Measurements from ENCODE around the gene P3H4. TPM values are rescaled to one million over a fixed set of nuclear protein-coding genes. Genes with fewer than 3 reads are reported as not detected.
"Not testable (repeated sequence)": the region's sequence is repeated elsewhere in the genome, so short reads cannot be mapped to it uniquely, and the experiment has no call there.

Gene P3H4
- total and polyA plus RNA-seq, 2 experiments from 2014 or later, result 118 to 138 TPM

DNA sequence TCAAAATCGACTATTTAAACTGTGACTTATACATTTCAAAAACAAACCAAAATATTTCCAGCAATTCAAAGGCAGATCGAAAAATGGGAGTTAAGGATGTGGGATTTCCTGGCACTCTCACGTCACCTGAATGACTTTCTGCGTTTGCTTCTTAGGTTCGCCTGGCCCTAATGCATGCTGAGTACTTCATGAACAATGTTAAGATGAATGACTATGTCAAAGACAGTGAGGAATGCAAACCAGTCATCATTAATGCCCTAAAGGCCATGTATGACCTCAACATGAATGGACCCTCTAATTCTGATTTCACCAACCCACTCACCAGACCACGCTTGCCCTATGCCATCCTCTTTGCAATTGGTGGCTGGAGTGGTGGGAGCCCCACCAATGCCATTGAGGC is 33.2 kb upstream of the P3H4 start:
- Histone ChIP-seq H3K36me3 (no peaks in the 10 kb centered on the region), H3K27me3 (no peaks in the 10 kb centered on the region), H3K27ac (no peak overlapping the region), H3K4me3 (no peak overlapping the region), H3K9me3 (ENCODE audit: low read depth) (no peaks in the 10 kb centered on the region), H3K4me1 (ENCODE audit: low read depth) (no peaks in the 10 kb centered on the region)
- TF ChIP-seq CTCF (IDR thresholded peaks at IDR 0.05; ENCODE audit: low read depth, low read length), result no peak
- no peak for DNase-seq (ENCODE audit: low read depth in 1 of 2, low spot score in 1 of 2)

- DNase-seq (ENCODE audit: low read depth in 1 of 2, low spot score in 1 of 2), result not testable (repeated sequence)
These were observed 29.0 kb upstream of the P3H4 start for GRCh38 chr17:41840781-41841180.

DNA sequence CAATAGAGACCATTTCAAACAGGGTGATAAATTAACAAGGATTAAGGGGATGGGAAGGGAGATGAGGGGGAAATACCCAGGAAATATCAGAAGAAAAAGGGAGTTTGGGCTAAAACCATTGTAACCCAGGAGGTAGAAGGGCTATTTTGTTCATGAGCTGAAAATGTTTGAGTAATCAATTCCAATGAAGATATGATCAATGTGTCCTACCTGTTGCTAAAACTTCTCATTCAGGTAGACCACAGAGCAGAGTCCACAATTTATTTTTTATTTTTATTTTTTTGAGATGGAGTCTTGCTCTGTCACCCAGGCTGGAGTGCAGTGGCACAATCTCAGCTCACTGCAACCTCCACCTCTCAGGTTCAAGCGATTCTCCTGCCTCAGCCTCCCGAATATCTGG is 27.7 kb upstream of the P3H4 start:
- H3K4me1 ChIP-seq (ENCODE audit: low read depth); DNase-seq (ENCODE audit: low read depth in 1 of 2, low spot score in 1 of 2); H3K27ac ChIP-seq; H3K9me3 ChIP-seq (ENCODE audit: low read depth); H3K36me3 ChIP-seq; H3K27me3 ChIP-seq; H3K4me3 ChIP-seq: not testable (repeated sequence)

More at GRCh38 chr17:41840781-41841180, 29.0 kb upstream of the P3H4 start:
- H3K27me3 ChIP-seq; H3K9me3 ChIP-seq (ENCODE audit: low read depth); H3K4me1 ChIP-seq (ENCODE audit: low read depth); H3K4me3 ChIP-seq; H3K36me3 ChIP-seq; H3K27ac ChIP-seq: not testable (repeated sequence)

GRCh38 chr17:41837761-41838538 is 26.2 kb upstream of the P3H4 start, which contains the start of gene KLHL10:
Gene KLHL10 (plus strand): TSS chr17:41837825. CDS start chr17:41837933, 108 bp downstream.
- peaks cover 8% of the 10 kb centered on the region for H3K36me3 ChIP-seq

GRCh38 chr17:41836550-41837196 is 24.9 kb upstream of the P3H4 start:
- H3K36me3 ChIP-seq, result peaks cover 9% of the 10 kb centered on the region

More at GRCh38 chr17:41837761-41838538, 26.2 kb upstream of the P3H4 start, which contains the start of gene KLHL10:
- Histone ChIP-seq H3K27ac (no peak within 1 kb of the TSS), H3K4me1 (ENCODE audit: low read depth) (peaks cover 7% of the 10 kb centered on the region), H3K27me3 (no peaks in the 10 kb centered on the region), H3K9me3 (ENCODE audit: low read depth) (no peaks in the 10 kb centered on the region), H3K4me3 (no peak within 1 kb of the TSS)
- TF ChIP-seq CTCF (IDR thresholded peaks at IDR 0.05; ENCODE audit: low read depth, low read length), result no peak
- DNase-seq (ENCODE audit: low read depth in 1 of 2, low spot score in 1 of 2), result peak in 1 of 2 donors; percentile 30

More at GRCh38 chr17:41836550-41837196, 24.9 kb upstream of the P3H4 start:
- no peak for TF ChIP-seq CTCF (IDR thresholded peaks at IDR 0.05; ENCODE audit: low read depth, low read length)
- DNase-seq (ENCODE audit: low read depth in 1 of 2, low spot score in 1 of 2), result no peak
- Histone ChIP-seq H3K27ac (no peak overlapping the region), H3K27me3 (no peaks in the 10 kb centered on the region), H3K4me1 (ENCODE audit: low read depth) (peaks cover 7% of the 10 kb centered on the region), H3K4me3 (peak overlapping the region; percentile 80), H3K9me3 (ENCODE audit: low read depth) (no peaks in the 10 kb centered on the region)
